AG10803 (cell line): Measurements from ENCODE around the gene GDF10.

Experiments
- DNase-seq: peaks from one replicate; pipeline ENCODE4 v3.0.0; 2010; ENCODE audit warnings: low read depth
- H3K4me3 ChIP-seq: 2 replicates; pipeline ENCODE4 v1.5.1; 2011; ENCODE audit warnings: mild to moderate bottlenecking, low read length, control low read depth
- TF ChIP-seq, protein P1 (sequence below): conservative IDR thresholded peaks from 2 replicates; pipeline ENCODE4 v1.5.1; 2011; ENCODE audit warnings: mild to moderate bottlenecking, low read length, control low read depth, inconsistent platforms

GDF10 gene

DNA sequence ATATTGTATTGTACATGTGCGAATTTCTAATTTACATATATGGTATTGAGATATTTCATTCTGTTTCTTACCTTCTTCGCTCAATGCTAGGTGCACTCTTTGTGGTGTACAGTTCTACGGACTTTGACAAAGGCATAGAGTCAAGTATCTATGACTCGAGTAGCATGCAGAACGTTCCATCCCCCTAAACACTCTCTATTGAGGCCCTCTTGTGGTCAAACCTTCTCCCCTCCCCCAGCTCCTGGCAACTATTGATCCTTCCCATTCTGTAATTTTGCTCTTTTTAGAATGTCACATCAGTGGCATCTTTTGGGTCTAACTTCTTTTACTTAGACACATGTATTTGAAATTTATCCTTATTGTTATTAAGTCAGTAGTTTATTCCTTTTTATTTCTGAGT, 30.7 kb upstream of the GDF10 start:
- TF ChIP-seq, protein P1, sequence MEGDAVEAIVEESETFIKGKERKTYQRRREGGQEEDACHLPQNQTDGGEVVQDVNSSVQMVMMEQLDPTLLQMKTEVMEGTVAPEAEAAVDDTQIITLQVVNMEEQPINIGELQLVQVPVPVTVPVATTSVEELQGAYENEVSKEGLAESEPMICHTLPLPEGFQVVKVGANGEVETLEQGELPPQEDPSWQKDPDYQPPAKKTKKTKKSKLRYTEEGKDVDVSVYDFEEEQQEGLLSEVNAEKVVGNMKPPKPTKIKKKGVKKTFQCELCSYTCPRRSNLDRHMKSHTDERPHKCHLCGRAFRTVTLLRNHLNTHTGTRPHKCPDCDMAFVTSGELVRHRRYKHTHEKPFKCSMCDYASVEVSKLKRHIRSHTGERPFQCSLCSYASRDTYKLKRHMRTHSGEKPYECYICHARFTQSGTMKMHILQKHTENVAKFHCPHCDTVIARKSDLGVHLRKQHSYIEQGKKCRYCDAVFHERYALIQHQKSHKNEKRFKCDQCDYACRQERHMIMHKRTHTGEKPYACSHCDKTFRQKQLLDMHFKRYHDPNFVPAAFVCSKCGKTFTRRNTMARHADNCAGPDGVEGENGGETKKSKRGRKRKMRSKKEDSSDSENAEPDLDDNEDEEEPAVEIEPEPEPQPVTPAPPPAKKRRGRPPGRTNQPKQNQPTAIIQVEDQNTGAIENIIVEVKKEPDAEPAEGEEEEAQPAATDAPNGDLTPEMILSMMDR: no peak; the same call in 1 of the 2 replicates
- no peak for DNase-seq
- no peak overlapping the region for H3K4me3 ChIP-seq

DNA sequence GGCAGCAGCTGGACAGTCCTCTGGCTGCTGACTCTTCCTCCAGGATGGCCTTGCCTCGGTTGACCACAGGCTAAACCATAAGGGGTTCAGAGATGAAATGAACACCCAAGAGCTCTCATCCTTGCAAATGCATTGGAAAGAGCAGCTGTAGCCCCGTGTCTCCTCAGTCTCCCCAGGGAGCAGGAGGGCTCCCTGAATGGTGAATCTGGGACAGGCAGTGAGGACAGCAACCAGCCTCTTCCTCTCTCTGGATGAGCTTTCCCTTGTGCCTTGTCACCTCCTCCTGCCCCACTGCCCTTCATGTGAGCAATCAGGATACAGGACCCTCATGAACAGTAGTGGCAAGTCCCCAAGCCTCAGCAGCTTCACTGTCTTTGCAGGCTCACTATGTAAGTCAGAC, 23.9 kb upstream of the GDF10 start:
- TF ChIP-seq, protein P1: no peak
- H3K4me3 ChIP-seq: no peak overlapping the region
- no peak for DNase-seq

DNA sequence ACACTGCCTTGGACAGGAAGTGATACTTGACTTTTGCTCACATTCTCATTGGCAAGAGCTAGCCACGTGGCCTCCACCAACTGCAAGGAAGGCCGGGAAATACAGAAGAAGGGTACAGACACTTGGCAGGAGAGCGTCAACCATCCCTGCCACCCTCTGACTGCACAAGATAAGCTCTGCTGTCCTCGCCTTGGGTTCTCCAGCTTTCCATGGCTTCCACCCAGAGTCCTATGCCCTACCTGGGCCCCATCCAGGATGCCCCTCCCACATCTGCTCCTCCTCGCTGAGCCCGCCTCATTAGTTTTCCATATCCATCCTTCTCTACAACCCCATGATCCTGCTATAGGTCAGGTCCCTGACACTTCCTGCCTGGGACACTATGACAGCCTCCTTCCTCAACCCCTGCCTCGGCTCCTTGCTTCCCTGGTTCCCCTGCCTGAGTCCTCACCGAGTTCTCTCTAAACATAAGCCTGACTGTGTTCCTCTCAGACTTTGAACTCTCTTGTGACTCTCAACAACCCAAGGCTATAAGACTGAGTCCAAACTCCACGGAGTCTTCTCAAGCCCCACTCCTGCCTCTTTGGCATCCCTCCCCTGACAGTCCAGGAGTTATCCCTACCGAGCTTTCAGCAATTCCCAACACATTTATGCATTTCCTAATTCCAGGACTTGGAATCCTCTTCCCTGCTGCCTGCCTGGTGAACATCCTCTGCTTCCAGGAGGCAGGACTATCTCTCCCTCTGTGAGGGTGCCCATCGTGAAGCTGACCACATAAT, 23.2 kb upstream of the GDF10 start:
- no peak for DNase-seq
- H3K4me3 ChIP-seq: no peak overlapping the region
- TF ChIP-seq, protein P1: no peak

DNA sequence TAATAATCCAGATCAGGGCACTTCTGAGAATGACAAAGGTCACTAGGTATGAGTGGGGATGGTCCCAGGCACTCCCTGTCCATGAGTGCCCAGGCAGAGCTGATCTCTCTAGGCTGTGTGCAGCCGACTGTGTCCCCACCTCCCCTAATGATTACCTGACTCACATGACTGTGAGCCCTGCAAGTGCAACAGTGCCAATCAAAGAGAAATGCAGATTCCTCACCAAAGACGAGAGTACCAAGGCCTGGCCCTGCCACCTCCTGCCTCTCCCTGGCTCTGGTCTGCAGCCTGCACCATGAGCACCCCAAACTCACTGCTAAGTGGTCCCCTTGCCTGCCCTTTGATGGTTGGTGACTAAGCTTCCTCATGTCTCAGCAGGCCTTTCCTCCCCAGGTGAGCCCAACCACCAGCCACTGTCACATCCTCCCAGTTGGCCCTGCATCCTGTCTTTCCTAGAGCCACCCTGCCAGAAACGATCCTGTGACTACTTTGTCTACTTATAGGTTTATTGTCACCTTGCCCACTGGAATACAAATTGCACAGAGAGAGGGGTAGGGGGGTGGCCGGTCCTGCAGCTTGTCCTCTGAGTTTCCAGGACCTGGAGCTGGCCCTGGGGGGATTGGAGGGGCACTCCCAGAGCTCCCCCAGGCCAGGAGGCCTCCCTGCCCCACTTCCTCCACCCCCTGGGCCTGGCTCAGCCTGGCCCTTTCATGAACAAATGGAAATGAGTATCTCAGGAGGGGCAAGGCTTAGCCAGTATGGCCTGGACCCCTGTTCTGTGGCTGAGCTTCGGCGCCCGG, 22.4 kb upstream of the GDF10 start:
- no peak overlapping the region for H3K4me3 ChIP-seq
- no peak for DNase-seq
- TF ChIP-seq, protein P1: no peak

DNA sequence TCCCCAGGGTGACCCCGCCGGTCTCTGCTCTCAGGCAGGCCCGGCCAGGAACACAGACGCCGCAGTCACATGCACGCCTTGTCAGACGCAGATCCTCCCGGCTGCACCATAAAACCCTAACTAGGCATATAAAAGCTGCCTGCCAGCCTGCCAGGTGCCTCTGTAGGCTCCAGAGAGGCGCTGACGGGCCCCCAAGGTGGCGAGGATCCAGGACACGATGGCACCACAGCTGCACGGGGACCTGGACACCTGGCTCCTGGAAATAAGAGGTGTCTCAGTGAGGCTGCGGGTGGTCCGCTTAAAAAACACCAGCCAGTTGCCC, 21.9 kb upstream of the GDF10 start:
- DNase-seq: no peak
- TF ChIP-seq, protein P1: no peak
- H3K4me3 ChIP-seq: no peak overlapping the region

DNA sequence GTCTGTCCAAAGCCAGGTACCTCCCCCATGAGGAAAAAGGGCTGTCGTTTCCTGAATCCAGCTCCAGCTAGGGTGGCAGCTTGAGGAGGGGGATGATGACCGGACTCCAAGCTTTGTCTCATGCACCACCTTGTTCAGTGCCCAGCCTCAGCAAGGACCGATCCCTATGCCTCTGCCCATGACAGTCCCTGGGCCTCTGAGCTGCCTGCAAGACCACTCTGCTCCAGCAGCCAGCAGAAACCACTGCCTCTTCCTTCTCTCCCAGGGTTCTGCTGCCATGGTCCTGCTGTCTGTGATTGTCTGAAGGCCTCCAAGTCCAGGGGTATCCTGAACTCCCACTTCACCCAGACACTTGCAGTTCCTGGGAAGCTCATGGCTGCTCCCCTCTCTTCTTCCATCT, 21.3 kb upstream of the GDF10 start:
- TF ChIP-seq, protein P1: no peak
- no peak for DNase-seq
- H3K4me3 ChIP-seq: no peak overlapping the region

DNA sequence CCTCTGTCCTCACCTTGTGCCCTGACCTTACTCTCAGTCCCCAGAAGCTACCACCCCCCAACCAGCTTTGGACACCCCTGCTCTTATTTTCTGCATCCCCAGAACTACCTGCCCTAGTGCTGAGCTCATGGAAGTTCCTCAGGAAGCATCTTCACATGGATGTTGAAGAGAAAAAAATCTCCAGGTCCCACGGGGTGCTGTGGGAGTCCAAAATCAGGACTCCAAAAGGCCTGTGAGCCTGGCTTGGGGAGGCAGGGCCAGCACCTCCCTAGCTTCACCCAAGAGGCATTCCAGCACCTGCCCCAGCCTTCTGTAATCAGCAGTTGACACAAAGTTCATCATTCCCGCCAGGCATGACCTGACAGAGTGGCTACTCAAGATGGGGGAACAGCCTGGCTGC, 20.7 kb upstream of the GDF10 start:
- TF ChIP-seq, protein P1: no peak
- DNase-seq: no peak
- H3K4me3 ChIP-seq: no peak overlapping the region
